Gastroesophageal sphincter (tissue), 3 donors: ENCODE results near the gene ABHD14A.

ENCODE experiments used
- EP300 ChIP-seq: sonication (generic); formaldehyde crosslinking; IDR thresholded peaks from one replicate; pipeline ENCODE4 v1.6.1; 2017; ENCODE audit warnings: antibody characterized with exemption, mild to moderate bottlenecking
- POLR2A ChIP-seq, 2 donors: fragments of 450-650 bp; IDR thresholded peaks; one replicate each; pipeline ENCODE4 v1.6.1; 2017; ENCODE audit warnings: antibody characterized with exemption in 2 of 2, mild to moderate bottlenecking in 2 of 2, moderate library complexity in 1 of 2
- TF ChIP-seq, protein P1 (sequence below), 4 experiments: fragments of 200-600 bp in 2 of 4; fragments of 450-650 bp in 2 of 4; sonication (generic) in 1 of 4; IDR thresholded peaks; one replicate each; pipeline ENCODE4 v1.5.1; 2017 to 2019; ENCODE audit warnings: antibody characterized with exemption in 4 of 4, mild to moderate bottlenecking in 2 of 4, moderate library complexity in 2 of 4

DNA sequence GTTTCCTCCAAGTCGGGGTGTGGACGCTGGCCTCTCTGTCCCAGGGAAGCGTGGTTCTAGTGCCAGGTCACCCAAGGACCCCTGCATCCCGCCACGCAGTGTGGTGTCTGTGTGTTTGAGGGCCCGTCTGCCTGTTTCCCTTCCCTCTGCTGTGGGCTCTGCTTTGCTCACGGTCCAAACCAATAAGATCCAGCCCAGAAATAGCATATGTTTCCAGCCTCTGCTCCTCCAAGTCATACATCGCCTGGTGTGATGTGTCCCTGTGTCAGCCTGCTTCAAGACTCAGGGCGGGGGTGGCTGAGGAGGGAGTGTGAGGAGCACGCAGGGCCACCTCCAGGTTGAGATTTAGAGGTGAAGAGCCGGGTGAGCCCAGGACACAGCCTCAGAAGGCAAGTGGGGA is 42.7 kb downstream of the ABHD14A start:
- TF ChIP-seq, protein P1, sequence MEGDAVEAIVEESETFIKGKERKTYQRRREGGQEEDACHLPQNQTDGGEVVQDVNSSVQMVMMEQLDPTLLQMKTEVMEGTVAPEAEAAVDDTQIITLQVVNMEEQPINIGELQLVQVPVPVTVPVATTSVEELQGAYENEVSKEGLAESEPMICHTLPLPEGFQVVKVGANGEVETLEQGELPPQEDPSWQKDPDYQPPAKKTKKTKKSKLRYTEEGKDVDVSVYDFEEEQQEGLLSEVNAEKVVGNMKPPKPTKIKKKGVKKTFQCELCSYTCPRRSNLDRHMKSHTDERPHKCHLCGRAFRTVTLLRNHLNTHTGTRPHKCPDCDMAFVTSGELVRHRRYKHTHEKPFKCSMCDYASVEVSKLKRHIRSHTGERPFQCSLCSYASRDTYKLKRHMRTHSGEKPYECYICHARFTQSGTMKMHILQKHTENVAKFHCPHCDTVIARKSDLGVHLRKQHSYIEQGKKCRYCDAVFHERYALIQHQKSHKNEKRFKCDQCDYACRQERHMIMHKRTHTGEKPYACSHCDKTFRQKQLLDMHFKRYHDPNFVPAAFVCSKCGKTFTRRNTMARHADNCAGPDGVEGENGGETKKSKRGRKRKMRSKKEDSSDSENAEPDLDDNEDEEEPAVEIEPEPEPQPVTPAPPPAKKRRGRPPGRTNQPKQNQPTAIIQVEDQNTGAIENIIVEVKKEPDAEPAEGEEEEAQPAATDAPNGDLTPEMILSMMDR (IDR thresholded peaks at IDR 0.05) = no peak
- no peak for TF ChIP-seq EP300
- no peak for TF ChIP-seq POLR2A (IDR thresholded peaks at IDR 0.05)
